GM19035 (cell line): ENCODE results near the gene PRKRIP1.
"Not testable (repeated sequence)": the region's sequence is repeated elsewhere in the genome, so short reads cannot be mapped to it uniquely, and the experiment has no call there.

Experiments used
- ATAC-seq: cut with Tn5 transposase; IDR thresholded peaks from one replicate; pipeline ENCODE4 v1.9.1; 2021; ENCODE audit not compliant: unreplicated experiment

The PRKRIP1 gene

DNA sequence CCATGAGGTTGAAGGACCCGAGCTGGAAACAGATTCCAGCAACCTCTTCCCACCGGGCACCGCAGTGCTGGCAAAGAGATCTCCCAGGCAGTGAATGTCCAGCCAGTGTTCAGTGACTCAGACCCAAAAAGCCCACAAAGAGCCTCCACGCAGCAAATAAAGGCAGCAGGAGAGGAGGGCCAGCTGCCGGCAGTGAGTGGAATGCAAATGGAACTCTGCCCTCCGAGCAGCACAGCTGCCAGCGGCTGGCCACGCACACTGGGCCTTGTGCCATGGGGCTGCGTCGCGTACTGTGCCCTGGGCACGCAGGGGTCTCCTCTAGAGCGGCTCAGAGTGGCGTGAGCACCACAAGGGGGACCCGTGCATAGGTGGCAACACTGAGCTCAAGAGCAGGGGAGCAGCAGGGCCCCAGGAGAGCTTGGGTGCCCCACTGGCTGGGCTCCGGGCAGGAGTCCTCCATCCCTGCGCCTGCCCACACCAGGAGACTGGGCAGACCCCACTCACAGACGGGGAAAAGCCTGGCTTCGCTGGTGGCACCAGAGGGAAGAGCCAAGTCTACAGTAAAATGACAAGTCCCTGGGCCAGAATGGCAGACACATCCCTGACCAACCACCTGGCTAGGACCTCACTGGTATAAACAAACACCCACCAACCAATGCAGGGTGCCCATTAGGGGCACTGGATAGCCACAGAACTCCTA is 78.7 kb downstream of the PRKRIP1 start:
- not testable (repeated sequence) for ATAC-seq
